Ovary (tissue), 9 donors: ENCODE measurements around the gene MS4A14. TPM values are rescaled to one million over a fixed set of nuclear protein-coding genes. Genes with fewer than 3 reads are reported as not detected.
"Not testable (repeated sequence)": the region's sequence is repeated elsewhere in the genome, so short reads cannot be mapped to it uniquely, and the experiment has no call there.

Source experiments
- DNase-seq, 5 donors: peaks; one replicate each; pipeline ENCODE4 v3.0.0-alpha.2; 2019 to 2020
- H3K27ac ChIP-seq, 2 donors: fragments of 200-600 bp; one replicate each; pipeline versions ENCODE4 v1.5.1 to v1.8.0; 2019 to 2022
- H3K27me3 ChIP-seq: fragments of 200-600 bp; one replicate; pipeline ENCODE4 v1.8.0; 2022
- H3K36me3 ChIP-seq: fragments of 200-600 bp; sonication (generic); one replicate; pipeline ENCODE4 v1.5.1; 2019
- H3K4me1 ChIP-seq: one replicate; pipeline ENCODE4 v1.8.1; 2013; ENCODE audit warnings: mild to moderate bottlenecking, moderate library complexity; ENCODE audit not compliant: insufficient read depth
- H3K4me3 ChIP-seq: fragments of 200-600 bp; sonication (generic); one replicate; pipeline ENCODE4 v1.5.1; 2017
- H3K9me3 ChIP-seq, 2 donors: fragments of 200-600 bp in 1 of 2; sonication (generic) in 1 of 2; one replicate each; pipeline versions ENCODE4 v1.5.1 to v1.8.1; 2013 to 2019; ENCODE audit warnings: mild to moderate bottlenecking in 1 of 2, moderate library complexity in 1 of 2
- EP300 ChIP-seq: sonication (generic); formaldehyde crosslinking; IDR thresholded peaks from one replicate; pipeline ENCODE4 v1.6.1; 2017; ENCODE audit warnings: antibody characterized with exemption
- POLR2A ChIP-seq: fragments of 450-650 bp; IDR thresholded peaks from one replicate; pipeline ENCODE4 v1.6.1; 2017; ENCODE audit warnings: antibody characterized with exemption, mild to moderate bottlenecking, moderate library complexity
- WGBS, 3 donors: extraction: QIAGEN DNeasy Blood & Tissue Kit in 1 of 3; methylation state at CpG; one replicate each; pipeline versions ENCODE4 v1.1.5 to v1.1.7; 2013 to 2017; 5-methylcytosine and 5-hydroxymethylcytosine counted together
- intact Hi-C, 4 donors: fragments of 100-400 bp; cut with DNase I; formaldehyde crosslinking; loops; one replicate each; pipeline versions ENCODE4 v1.11.0 to v1.15.1; 2022 to 2023
- polyA plus RNA-seq, 2 donors: library from polyadenylated mRNA; stranded (reverse); fragments of 200-250 nt in 1 of 2; fragments of 350-450 nt in 1 of 2; fragmentation: Illumina TruSeq in 1 of 2; extraction: RNeasy Lipid Tissue Mini Kit (QIAGEN cat#74804) in 1 of 2; gene quantifications; one replicate each; pipeline ENCODE4 v1.2.3, GENCODE V29; 2013 to 2014
- total RNA-seq, 7 donors: library from RNA; depleted of rRNA in 2 of 7; stranded (reverse); fragments of >200 nt in 2 of 7; fragmentation: NEBNext Ultra II Directional in 3 of 7; extraction: Animal tissue kit (Norgen Biotek cat#: 25700) in 3 of 7; gene quantifications; one replicate each; pipeline versions ENCODE4 v1.1.0 to v1.2.4, GENCODE V29; 2016 to 2023
- TF ChIP-seq, protein P1 (sequence below), 3 donors: fragments of 450-650 bp in 2 of 3; fragments of 200-600 bp in 1 of 3; IDR thresholded peaks; one replicate each; pipeline versions ENCODE4 v1.5.1 to v1.8.0; 2016 to 2022; ENCODE audit warnings: antibody characterized with exemption in 3 of 3, mild to moderate bottlenecking in 1 of 3
- donor health status: DM: no; HTN: no; CAD: no; lungs with moderate emphysema.
- donor health status: DM: no; HTN: no; CAD: no.
- donor health status: Bipolar disorder and iron deficiency.
- donor health status: DM: yes; HTN: yes; CAD: no.
- donor health status: DM: no; HTN: no; CAD: no.
- donor health status: DM: yes; HTN: yes; CAD: no.

MS4A14 gene
- total and polyA plus RNA-seq, 9 donors: 0.10 to 2.1 (median 0.82) TPM

DNA sequence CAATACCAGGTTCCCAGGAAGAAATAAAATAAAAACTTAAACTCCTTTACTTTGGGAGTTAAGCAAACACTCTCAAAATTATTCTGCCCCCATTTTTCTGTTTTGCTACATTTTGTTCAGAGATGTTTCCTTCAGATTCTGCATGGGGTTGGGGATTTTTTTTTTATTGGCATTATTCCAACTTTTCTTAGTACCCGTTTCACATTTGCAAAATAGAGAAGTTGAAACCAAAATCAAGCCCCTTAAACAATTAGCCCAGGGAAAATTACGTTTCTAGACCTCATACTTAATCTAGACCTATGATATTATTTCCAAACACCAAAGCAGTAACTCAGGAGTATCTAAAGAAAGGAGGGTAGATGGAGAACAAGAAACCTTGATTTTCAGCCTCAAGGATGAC is 38.5 kb upstream of the MS4A14 start:
- H3K27ac ChIP-seq: no peak overlapping the region
- no peaks in the 10 kb centered on the region for H3K27me3 ChIP-seq
- TF ChIP-seq, protein P1, sequence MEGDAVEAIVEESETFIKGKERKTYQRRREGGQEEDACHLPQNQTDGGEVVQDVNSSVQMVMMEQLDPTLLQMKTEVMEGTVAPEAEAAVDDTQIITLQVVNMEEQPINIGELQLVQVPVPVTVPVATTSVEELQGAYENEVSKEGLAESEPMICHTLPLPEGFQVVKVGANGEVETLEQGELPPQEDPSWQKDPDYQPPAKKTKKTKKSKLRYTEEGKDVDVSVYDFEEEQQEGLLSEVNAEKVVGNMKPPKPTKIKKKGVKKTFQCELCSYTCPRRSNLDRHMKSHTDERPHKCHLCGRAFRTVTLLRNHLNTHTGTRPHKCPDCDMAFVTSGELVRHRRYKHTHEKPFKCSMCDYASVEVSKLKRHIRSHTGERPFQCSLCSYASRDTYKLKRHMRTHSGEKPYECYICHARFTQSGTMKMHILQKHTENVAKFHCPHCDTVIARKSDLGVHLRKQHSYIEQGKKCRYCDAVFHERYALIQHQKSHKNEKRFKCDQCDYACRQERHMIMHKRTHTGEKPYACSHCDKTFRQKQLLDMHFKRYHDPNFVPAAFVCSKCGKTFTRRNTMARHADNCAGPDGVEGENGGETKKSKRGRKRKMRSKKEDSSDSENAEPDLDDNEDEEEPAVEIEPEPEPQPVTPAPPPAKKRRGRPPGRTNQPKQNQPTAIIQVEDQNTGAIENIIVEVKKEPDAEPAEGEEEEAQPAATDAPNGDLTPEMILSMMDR (IDR thresholded peaks at IDR 0.05): no peak
- no peak for TF ChIP-seq EP300
- no peak for TF ChIP-seq POLR2A
- intact Hi-C loops: no loop called here
- peaks cover 0 to 10% of the 10 kb centered on the region in 2 donors for H3K9me3 ChIP-seq
- H3K36me3 ChIP-seq: no peaks in the 10 kb centered on the region
- no peaks in the 10 kb centered on the region for H3K4me1 ChIP-seq
- WGBS, 3 donors: 29 to 45% (median 40%) methylated on average over 2 of the region's 2 CpGs
- H3K4me3 ChIP-seq: no peak overlapping the region
- DNase-seq: no peak

DNA sequence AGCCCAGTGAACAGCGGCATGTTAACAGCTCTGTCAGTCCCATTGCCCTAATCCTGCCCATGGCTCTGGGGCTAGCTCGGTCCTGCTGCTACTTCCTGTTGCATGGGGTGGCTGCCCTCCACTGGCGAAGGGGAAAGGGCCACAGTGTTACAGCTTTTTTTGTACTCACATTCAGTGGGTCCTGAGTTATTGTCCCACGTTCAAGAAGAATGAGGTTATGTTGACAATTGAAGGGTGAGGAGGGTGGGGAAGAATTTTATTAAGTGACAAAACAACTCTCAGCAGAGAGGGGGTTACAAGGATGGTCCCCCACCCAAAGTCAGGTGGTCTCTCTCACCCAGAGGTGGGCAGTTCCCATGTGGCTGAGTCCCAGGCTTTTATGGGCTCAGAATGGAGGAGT is 35.6 kb upstream of the MS4A14 start:
- no peak overlapping the region for H3K27ac ChIP-seq
- TF ChIP-seq EP300: no peak
- H3K4me1 ChIP-seq: no peaks in the 10 kb centered on the region
- DNase-seq: no peak
- H3K4me3 ChIP-seq: no peak overlapping the region
- 65 to 87% (median 87%) methylated on average over 4 of the region's 4 CpGs for WGBS, 3 donors
- intact Hi-C loops: no loop called here
- no peaks in the 10 kb centered on the region for H3K27me3 ChIP-seq
- H3K9me3 ChIP-seq: peaks cover 0 to 10% of the 10 kb centered on the region in 2 donors
- H3K36me3 ChIP-seq: no peaks in the 10 kb centered on the region

DNA sequence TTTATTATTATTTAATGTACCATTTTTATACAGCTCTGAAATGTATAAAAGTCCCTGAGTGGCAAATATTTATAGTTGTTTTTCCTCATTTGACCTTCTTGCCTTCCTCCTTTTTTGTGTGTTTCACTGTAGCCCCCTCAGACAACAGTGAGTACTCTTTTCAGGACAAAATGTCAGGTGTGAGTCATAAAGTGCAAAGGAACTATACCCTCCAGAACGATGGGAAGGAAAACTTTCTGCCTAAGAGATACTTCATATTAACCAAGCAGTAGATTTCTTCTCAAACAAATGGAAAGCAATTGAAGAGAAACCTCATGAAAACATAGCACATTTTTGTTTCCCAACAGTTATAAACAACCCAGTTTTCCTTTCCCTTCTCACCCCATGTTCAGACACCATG is 34.0 kb upstream of the MS4A14 start:
- no peak for DNase-seq
- Histone ChIP-seq H3K27ac (no peak overlapping the region), H3K4me3 (no peak overlapping the region), H3K27me3 (no peaks in the 10 kb centered on the region), H3K9me3 (peaks cover 0 to 10% of the 10 kb centered on the region in 2 donors), H3K4me1 (no peaks in the 10 kb centered on the region), H3K36me3 (no peaks in the 10 kb centered on the region)
- no peak for TF ChIP-seq EP300
- intact Hi-C loops: no loop called here
- 0 to 27% (median 4%) methylated on average over 1 of the region's 1 CpG for WGBS, 3 donors

DNA sequence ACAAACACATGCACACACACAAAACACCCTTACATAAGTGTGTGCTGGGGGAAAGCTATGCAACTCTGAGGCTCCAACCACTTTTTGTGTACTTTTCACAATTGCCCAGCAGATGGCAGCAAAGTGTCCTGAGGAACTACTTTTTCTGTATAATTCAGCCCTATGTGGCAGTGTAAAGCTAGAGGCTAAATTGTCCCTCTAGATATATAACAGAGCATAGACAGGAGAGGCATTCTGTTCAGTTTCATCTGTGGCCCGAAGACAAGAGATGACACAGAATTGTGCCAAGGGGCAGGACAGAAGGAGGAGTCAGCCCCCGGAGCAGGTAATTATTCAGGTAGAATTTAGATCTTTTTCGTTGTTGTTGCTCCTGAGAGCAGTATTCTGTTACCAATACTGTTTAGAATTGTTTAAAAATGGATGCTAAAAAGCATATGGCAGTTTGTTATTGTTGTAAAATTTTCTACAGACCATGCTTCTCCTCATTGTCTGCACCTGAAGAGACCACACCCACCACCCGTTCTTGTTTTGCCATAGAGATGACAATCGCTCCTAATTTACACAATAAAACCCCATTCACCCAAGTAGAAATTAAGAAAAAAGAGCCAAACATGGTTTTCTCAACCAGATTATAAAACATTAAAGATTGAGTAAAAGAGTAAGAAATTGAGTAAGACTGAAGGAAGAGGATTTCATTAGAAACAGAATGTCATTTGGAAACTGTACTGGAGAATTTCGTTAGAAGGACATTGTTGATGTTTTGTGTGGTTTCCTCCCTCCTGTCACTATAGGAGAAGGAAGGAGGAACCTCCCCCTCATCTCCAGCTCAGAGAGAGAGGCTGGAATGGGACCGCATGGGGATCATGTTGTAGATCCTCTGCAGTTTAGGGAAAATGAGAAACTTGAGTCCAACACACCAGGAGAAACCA is 32.5 kb upstream of the MS4A14 start:
- intact Hi-C loops: no loop called here
- peak in 3 of 5 donors; percentile 12 to 31 (median 21) for DNase-seq
- WGBS, 3 donors: 47 to 52% (median 50%) methylated on average over 7 of the region's 7 CpGs

DNA sequence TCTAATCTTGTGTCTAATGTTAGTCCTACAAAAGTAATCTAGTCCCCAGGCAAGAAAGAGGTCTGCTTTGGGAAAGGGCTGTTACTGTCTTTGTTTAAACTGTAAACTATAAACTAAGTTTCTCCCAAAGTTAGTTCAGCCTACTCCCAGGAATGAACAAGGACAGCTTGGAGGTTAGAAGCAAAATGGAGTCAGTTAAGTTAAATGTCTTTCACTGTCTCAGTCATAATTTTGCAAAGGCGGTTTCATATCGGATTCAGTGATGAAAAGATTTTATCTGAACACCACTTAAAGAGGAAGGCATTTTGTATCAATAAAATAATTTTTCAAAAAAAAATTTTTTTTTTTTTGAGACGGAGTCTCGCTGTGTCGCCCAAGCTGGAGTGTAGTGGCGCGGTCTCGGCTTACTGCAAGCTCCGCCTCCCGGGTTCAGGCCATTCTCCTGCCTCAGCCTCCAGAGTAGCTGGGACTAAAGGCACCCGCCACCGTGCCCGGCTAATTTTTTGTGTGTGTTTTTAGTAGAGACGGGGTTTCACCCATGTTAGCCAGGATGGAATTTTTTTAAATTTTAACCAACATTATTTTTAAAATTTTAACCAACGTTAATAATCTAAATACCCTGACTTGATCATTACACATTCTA is 29.9 kb upstream of the MS4A14 start:
- H3K27ac ChIP-seq, H3K9me3 ChIP-seq, H3K27me3 ChIP-seq, H3K4me1 ChIP-seq, H3K36me3 ChIP-seq, DNase-seq, intact Hi-C loops, H3K4me3 ChIP-seq: not testable (repeated sequence)
- WGBS, 3 donors: 87% methylated on average over 15 of the region's 15 CpGs

More for the DNA sequence above, 32.5 kb upstream of the MS4A14 start:
- no peak overlapping the region for H3K27ac ChIP-seq
- H3K27me3 ChIP-seq: no peaks in the 10 kb centered on the region
- TF ChIP-seq EP300 (no peak), POLR2A (no peak)
- TF ChIP-seq, protein P1 (IDR thresholded peaks at IDR 0.05): no peak
- H3K36me3 ChIP-seq: no peaks in the 10 kb centered on the region
- no peaks in the 10 kb centered on the region for H3K4me1 ChIP-seq
- H3K9me3 ChIP-seq: peaks cover 0 to 10% of the 10 kb centered on the region in 2 donors
- H3K4me3 ChIP-seq: no peak overlapping the region

DNA sequence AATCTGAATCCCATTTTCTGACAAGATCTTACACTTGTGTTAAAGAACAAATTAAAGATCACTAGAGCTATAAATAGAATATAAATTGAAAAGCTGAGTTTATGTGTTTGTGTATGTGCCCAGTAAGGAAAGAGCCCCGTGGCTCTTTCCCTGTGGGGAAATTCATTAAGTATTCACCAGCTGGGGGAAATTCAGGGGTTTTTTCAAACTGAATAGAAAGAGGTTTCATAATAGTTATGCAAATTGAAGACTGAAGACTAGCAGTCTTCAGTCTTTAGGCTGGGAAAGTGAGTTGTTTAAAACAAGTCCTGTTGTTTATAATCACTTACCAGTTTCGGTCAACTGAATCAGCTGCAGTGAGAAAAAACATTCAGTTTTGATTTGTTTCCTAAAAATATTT is 29.2 kb upstream of the MS4A14 start:
- intact Hi-C loops: no loop called here
- H3K27ac ChIP-seq: no peak overlapping the region
- H3K9me3 ChIP-seq: no peaks in the 10 kb centered on the region
- no peaks in the 10 kb centered on the region for H3K27me3 ChIP-seq
- H3K4me3 ChIP-seq: no peak overlapping the region
- WGBS, 3 donors: 7 to 37% (median 12%) methylated on average over 2 of the region's 2 CpGs
- no peaks in the 10 kb centered on the region for H3K4me1 ChIP-seq
- no peak for TF ChIP-seq EP300
- TF ChIP-seq POLR2A: no peak
- TF ChIP-seq, protein P1 (IDR thresholded peaks at IDR 0.05): no peak
- DNase-seq: no peak
- H3K36me3 ChIP-seq: no peaks in the 10 kb centered on the region
